Panc1 (cell line): ENCODE measurements around the gene CRYBG3. TPM values are rescaled to one million over a fixed set of nuclear protein-coding genes. Genes with fewer than 3 reads are reported as not detected.

Experiments used
- ATAC-seq: fragments of 200-7000 bp; cut with Tn5 transposase; 2 replicates; pipeline ENCODE4 v1.9.1; 2020; ENCODE audit warnings: mild to moderate bottlenecking, moderate library complexity
- Bru-seq: library from RNA; stranded (reverse); fragments of 400-500 nt; gene quantifications from one replicate; lab custom pipeline; 2021; lab: Mats Ljungman, UMichigan
- BruChase-seq, 2 experiments: library from RNA; stranded (reverse); fragments of 400-500 nt; gene quantifications; one replicate each; lab custom pipeline; 2021; lab: Mats Ljungman, UMichigan
- BruUV-seq: library from RNA; stranded (reverse); fragments of 400-500 nt; replicated peaks from 2 replicates; lab custom pipeline; 2021; lab: Mats Ljungman, UMichigan
- CTCF ChIA-PET: fragments of 300-600 bp; sonication (Branson Sonifier 250); formaldehyde crosslinking; loops from one replicate; lab custom pipeline; 2022; ENCODE audit warnings: antibody characterized with exemption; lab: Charles Lee
- POLR2A ChIA-PET: fragments of 300-600 bp; sonication (Branson Sonifier 250); formaldehyde crosslinking; loops from one replicate; lab custom pipeline; 2022; ENCODE audit warnings: antibody characterized with exemption; lab: Charles Lee
- DNase-seq: peaks from one replicate; pipeline ENCODE4 v3.0.0-alpha.2; 2010; ENCODE audit warnings: low read depth, low spot score
- H3K27ac ChIP-seq: 2 replicates; pipeline ENCODE4 v1.5.1; 2011; ENCODE audit warnings: mild to moderate bottlenecking, low read length, inconsistent platforms
- H3K27me3 ChIP-seq: fragments of 200-500 bp; sonication (Bioruptor generic); 2 replicates; pipeline ENCODE4 v1.6.0; 2014; ENCODE audit warnings: low read length, inconsistent platforms; ENCODE audit not compliant: control insufficient read depth, insufficient read depth
- H3K36me3 ChIP-seq: fragments of 200-500 bp; sonication (Bioruptor generic); 2 replicates; pipeline ENCODE4 v1.5.1; 2014; ENCODE audit warnings: inconsistent platforms, mild to moderate bottlenecking, low read length, moderate library complexity; ENCODE audit not compliant: control insufficient read depth, insufficient read depth
- H3K4me1 ChIP-seq: 2 replicates; pipeline ENCODE4 v1.5.1; 2011; ENCODE audit warnings: inconsistent platforms, mild to moderate bottlenecking, low read length, moderate library complexity; ENCODE audit not compliant: control insufficient read depth, insufficient read depth
- H3K4me3 ChIP-seq, 2 experiments: 2 replicates each; pipeline ENCODE4 v1.5.1; 2011 to 2012; ENCODE audit warnings: low read depth in 2 of 2, low read length in 2 of 2, mild to moderate bottlenecking in 2 of 2, inconsistent platforms in 1 of 2, moderate library complexity in 1 of 2
- H3K9me3 ChIP-seq: fragments of 200-500 bp; sonication (Bioruptor generic); 2 replicates; pipeline ENCODE4 v1.5.1; 2014; ENCODE audit warnings: low read depth, mild to moderate bottlenecking, inconsistent platforms, low read length, moderate library complexity; ENCODE audit not compliant: control insufficient read depth, insufficient read depth
- CTCF ChIP-seq: fragments of 450-650 bp; IDR thresholded peaks from 2 replicates; pipeline ENCODE4 v1.5.1; 2017; ENCODE audit warnings: mild to moderate bottlenecking
- POLR2AphosphoS5 ChIP-seq: IDR thresholded peaks from 2 replicates; pipeline ENCODE4 v1.6.1; 2012; ENCODE audit warnings: mild to moderate bottlenecking, low read depth, low read length, moderate library complexity
- REST ChIP-seq, 2 experiments: IDR thresholded peaks; 2 replicates each; pipeline ENCODE4 v1.6.1; 2011 to 2012; ENCODE audit warnings: low read depth in 2 of 2, control low read depth in 1 of 2, low read length in 1 of 2, mild to moderate bottlenecking in 1 of 2, moderate library complexity in 1 of 2; ENCODE audit not compliant: insufficient read depth in 1 of 2
- SIN3A ChIP-seq: IDR thresholded peaks from 2 replicates; pipeline ENCODE4 v1.6.1; 2012; ENCODE audit warnings: low read depth, mild to moderate bottlenecking, low read length, moderate library complexity, borderline replicate concordance; ENCODE audit not compliant: insufficient read depth
- TCF7L2 ChIP-seq: IDR thresholded peaks from 2 replicates; pipeline ENCODE4 v1.6.1; 2011; ENCODE audit warnings: mild to moderate bottlenecking, low read depth, low read length, inconsistent platforms
- in situ Hi-C: cut with HindIII; loops from 2 replicates; pipeline ENCODE4 v1.10.0; 2016; ENCODE audit warnings: low sequenced_read_pairs, low pct_unique_long_range_greater_than_20kb
- intact Hi-C: fragments of 100-400 bp; cut with micrococcal nuclease; formaldehyde crosslinking; loops from one replicate; pipeline ENCODE4 v1.10.0; 2022; ENCODE audit not compliant: unreplicated experiment
- long read RNA-seq: library from polyadenylated mRNA; unstranded; transcript quantifications from one replicate; pipeline ENCODE4 v2.0.0, GENCODE V29; 2021; ENCODE audit not compliant: unreplicated experiment
- polyA plus RNA-seq: library from polyadenylated mRNA; unstranded; fragments of >200 nt; gene quantifications from one replicate; pipeline ENCODE4 v1.2.1, GENCODE V29; 2012; ENCODE audit warnings: missing spikeins; ENCODE audit not compliant: insufficient read length
- total RNA-seq: library from RNA; stranded (reverse); gene quantifications from one replicate; pipeline ENCODE4 v1.2.1, GENCODE V29; 2021; ENCODE audit not compliant: unreplicated experiment

The CRYBG3 gene
- total RNA-seq, result 24.6 TPM
- 5.9 TPM for polyA plus RNA-seq
- Bru-seq, nascent RNA, result percentile 81 among the genes with signal in this experiment
- percentile 78 among the genes with signal in this experiment for BruChase-seq, experiment 1, labeled RNA remaining after a 2-hour chase
- BruChase-seq, experiment 2, labeled RNA remaining after a 6-hour chase, result percentile 81 among the genes with signal in this experiment
- long read RNA-seq, partial matches to known transcripts, result 14 of 19 reads
- long read RNA-seq, other reads (novel, unspliced or antisense), result 5 of 19 reads

- ChIA-PET POLR2A (interaction anchor here (0.6 kb wide), 1 partner anchor 47 kb away, joined by 3 read pairs; no protein-coding TSS in a partner anchor), CTCF (interaction anchor here (0.5 kb wide), 1 partner anchor 76 kb away, joined by 4 read pairs; no protein-coding TSS in a partner anchor)
- peak; percentile 99 for ATAC-seq
- DNase-seq, result peak; percentile 17
- peaks cover 20% of the 10 kb centered on the region for H3K27me3 ChIP-seq
- H3K27ac ChIP-seq, result peak within 1 kb of the TSS; percentile 89
- in situ Hi-C loops, result no loop called here
- H3K4me1 ChIP-seq, result peaks cover 21% of the 10 kb centered on the region
- no TSS peak for BruUV-seq
- TF ChIP-seq SIN3A (no peak), CTCF (peak; percentile 76), TCF7L2 (0 out of 2 replicates have a peak, but pooled peaks have one; percentile 45), REST (IDR thresholded peaks at IDR 0.05; ENCODE audit: insufficient read depth in 1 of 2, low read depth in 2 of 2, low read length in 1 of 2) (0 out of 4 replicates have a peak, but pooled peaks of 1 of the 2 experiments have one; percentile 10), POLR2AphosphoS5 (peak; percentile 86)
- intact Hi-C loops, result loop anchor here (10.0 kb wide), 1 partner anchor 93 kb away; no protein-coding TSS in a partner anchor
- H3K4me3 ChIP-seq, result peak within 1 kb of the TSS; percentile 88 to 93
- no peaks in the 10 kb centered on the region; the same call in 1 of the 2 replicates for H3K36me3 ChIP-seq
- no peaks in the 10 kb centered on the region for H3K9me3 ChIP-seq
Observed at GRCh38 chr3:97821774-97822358, at the start of gene CRYBG3. Gene CRYBG3 (plus strand): TSS chr3:97822011. CDS start chr3:97822207, 196 bp downstream.

GRCh38 chr3:97772926-97773325, 48.9 kb upstream of the CRYBG3 start:
- H3K4me1 ChIP-seq, result no peaks in the 10 kb centered on the region
- POLR2A ChIA-PET, result no interaction called here
- CTCF ChIA-PET, result no interaction called here
- TF ChIP-seq SIN3A, result no peak
- TF ChIP-seq POLR2AphosphoS5, result no peak
- no peak for TF ChIP-seq CTCF
- TF ChIP-seq TCF7L2, result no peak
- no peak for TF ChIP-seq REST (IDR thresholded peaks at IDR 0.05; ENCODE audit: insufficient read depth in 1 of 2, low read depth in 2 of 2, low read length in 1 of 2)
- H3K36me3 ChIP-seq, result no peaks in the 10 kb centered on the region
- no peak for DNase-seq
- in situ Hi-C loops, result no loop called here
- no peak overlapping the region for H3K4me3 ChIP-seq
- H3K27ac ChIP-seq, result no peak overlapping the region
- no TSS peak for BruUV-seq
- intact Hi-C loops, result no loop called here
- H3K27me3 ChIP-seq, result no peaks in the 10 kb centered on the region
- ATAC-seq, result no peak
- no peaks in the 10 kb centered on the region for H3K9me3 ChIP-seq
